SKM-1 treated with dmso at 0.1 percent for 144 hours (cell line): Measurements from ENCODE around the gene IPMK.
"Not testable (repeated sequence)": the region's sequence is repeated elsewhere in the genome, so short reads cannot be mapped to it uniquely, and the experiment has no call there.

Experiments
- DNase-seq: peaks from one replicate; lab custom pipeline; 2025; ENCODE audit not compliant: unreplicated experiment; lab: John Stamatoyannopoulos, UW

IPMK gene

DNA sequence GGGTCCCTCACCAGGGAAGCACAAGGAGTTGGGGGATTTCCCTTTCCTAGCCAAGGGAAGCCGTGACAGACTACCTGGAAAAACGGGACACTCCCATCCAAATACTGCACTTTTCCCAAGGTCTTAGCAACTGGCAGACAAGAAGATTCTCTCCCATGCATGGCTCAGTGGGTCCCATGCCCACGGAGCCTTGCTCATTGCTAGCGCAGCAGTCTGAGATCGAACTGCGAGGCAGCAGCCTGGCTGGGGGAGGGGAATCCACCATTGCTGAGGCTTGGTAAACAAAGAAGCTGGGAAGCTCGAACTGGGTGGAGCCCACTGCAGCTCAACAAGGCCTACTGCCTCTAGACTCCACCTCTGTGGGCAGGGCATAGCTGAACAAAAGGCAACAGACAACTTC, 37.8 kb downstream of the IPMK start:
- DNase-seq = not testable (repeated sequence)

DNA sequence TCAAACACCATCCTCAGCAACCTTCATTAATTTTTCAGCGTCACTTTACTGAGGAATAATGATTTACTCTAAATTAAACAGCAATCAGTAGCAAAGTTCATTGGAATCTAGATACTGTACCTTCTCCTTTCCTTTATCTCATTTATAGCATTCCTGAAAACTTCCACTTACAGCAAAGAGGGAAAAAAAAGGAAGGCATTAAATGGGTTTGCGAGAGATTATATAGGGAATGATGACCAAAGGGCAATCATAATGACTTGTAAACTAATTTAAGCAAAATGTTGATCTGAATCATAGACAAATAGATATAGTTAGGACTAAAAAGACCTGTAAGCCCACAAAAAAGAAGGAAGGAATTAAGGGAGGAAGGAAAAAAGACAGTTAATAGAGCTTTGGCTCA, 42.0 kb downstream of the IPMK start:
- no peak for DNase-seq

DNA sequence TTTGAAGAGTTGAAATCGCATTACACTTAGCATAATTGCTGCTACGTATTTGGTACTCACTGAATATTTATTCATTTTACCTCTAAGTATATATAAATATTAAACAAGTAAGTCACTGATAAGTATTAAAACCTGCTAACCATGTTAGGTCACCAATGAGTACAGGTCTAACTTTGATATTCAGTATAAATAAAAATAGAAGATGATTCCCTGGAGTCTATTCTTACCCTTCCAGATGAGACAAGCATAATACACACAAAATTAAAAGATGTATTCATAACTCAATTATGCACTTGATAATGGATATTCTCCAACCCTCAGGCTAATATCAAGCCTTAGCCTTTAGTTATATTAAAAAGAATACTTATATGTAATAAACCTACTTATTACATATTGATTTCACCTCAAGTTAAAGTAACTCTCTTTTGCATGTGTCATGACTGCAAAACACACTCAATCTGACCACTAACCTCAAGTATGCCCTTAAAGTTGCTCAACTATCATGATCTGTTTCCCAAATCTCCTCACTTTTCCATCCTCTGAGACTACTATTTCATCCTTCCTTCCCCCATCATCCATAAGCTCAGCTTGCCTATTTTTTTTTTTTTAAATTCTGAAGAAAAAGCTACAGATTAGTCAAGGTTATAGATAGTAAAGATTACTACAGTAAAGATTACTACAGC, 46.8 kb downstream of the IPMK start:
- DNase-seq = no peak

DNA sequence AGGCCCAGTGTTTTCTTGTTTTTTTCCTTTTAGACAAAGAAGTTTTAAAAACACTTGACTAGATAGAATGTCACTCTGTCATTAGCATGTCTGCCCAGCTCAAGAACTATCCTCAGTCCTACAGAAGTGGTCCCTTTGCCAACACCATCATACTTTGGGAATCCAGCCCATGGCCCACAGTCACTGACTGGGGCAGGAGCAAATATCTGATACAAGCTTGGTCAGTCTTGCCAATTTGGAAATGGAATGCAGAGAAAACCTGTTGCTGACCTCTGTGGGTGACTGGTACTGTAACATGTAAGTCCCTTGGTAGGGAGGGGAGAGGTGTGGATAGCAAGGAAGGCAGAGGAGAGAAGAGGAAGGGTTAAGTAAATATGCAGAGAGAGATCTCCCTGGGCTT, 47.8 kb downstream of the IPMK start:
- no peak for DNase-seq

DNA sequence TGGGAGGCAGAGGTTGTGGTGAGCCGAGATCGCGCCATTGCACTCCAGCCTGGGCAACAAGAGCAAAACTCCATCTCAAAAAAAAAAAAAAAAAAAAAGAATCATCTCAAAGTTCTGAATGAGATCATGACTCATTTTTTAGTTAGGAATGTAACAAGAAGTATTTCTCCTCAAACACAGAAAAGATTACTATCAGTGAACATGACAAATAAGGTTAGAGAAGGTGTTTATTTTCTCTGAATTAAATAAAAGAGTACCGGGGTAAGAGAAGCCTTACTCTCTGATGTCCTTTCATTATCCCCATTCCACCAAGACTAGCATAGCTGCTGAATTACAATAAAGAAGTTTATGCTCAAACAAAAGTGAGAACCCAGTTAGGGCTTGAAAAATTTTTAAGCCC, 50.1 kb downstream of the IPMK start:
- DNase-seq = no peak

- no peak for DNase-seq
Observed at GRCh38 chr10:58212622-58213021, 55.1 kb downstream of the IPMK start.

GRCh38 chr10:58210160-58210559, 57.5 kb downstream of the IPMK start:
- no peak for DNase-seq

DNA sequence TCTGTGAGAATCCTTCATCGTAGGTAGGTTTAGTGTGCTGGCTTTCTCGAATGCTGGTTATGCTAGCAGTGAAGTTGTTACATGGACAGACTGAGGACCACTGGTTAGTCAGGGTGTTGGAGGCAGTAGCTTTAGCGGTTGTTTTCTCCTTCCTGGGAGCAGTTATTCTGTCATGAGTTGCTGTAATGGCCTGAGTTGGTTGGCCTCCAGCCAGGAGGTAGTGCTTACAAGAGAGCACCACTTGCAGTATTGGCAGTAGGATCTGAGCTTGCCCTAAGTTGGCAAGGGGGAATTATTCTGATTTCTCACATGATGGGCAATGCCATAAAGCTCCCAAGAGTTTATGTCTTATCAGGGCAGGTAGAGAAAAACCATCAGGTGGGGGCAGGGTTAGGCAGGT, 58.0 kb downstream of the IPMK start:
- no peak for DNase-seq

- no peak for DNase-seq
Observed at GRCh38 chr10:58206251-58206650, 61.4 kb downstream of the IPMK start.

DNA sequence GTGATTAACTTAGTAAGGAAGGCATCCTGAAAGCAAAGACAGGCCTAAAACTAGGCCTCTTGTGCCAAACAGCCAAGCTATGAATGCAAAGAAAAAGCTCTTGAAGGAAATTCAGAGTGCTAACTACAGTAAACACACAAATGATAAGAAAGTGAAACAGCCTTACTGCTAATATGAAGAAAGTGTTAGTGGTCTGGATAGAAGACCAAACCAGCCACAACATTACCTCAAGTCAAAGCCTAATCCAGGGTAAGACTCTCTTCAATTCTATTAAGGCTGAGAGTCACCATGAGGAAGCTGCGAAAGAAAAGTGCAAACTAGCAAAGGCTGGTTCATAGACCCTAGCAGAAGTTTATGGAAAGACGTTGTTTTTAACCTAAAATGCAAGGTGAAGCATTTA, 66.0 kb downstream of the IPMK start:
- no peak for DNase-seq

DNA sequence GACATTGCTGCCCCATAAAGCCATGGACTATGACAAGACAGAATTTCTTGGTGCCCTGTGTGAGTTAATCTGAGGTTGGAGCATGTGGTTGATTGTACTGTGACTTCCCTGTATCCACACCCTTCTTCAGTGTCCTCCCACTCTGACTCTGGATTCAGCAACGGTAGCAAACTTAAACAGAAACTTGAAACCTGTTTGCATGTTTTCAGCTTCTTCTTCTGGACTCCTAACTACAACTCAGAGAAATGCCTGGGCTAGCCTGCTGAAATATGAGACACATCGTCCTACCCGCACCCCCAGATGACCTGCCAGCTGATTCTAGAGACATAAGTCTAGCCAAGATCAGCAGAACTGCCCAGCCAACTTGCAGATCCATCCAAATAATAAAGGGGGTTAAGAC, 78.4 kb downstream of the IPMK start:
- DNase-seq = no peak

- DNase-seq = no peak
Observed at GRCh38 chr10:58184120-58184670, 83.5 kb downstream of the IPMK start.

- no peak for DNase-seq
Observed at GRCh38 chr10:58180666-58181065, 87.0 kb downstream of the IPMK start.

GRCh38 chr10:58179238-58179637, 88.5 kb downstream of the IPMK start:
- no peak for DNase-seq

- no peak for DNase-seq
Observed at GRCh38 chr10:58178811-58179210, 88.9 kb downstream of the IPMK start.

GRCh38 chr10:58177362-58177947, 90.2 kb downstream of the IPMK start:
- DNase-seq = peak; percentile 56

DNA sequence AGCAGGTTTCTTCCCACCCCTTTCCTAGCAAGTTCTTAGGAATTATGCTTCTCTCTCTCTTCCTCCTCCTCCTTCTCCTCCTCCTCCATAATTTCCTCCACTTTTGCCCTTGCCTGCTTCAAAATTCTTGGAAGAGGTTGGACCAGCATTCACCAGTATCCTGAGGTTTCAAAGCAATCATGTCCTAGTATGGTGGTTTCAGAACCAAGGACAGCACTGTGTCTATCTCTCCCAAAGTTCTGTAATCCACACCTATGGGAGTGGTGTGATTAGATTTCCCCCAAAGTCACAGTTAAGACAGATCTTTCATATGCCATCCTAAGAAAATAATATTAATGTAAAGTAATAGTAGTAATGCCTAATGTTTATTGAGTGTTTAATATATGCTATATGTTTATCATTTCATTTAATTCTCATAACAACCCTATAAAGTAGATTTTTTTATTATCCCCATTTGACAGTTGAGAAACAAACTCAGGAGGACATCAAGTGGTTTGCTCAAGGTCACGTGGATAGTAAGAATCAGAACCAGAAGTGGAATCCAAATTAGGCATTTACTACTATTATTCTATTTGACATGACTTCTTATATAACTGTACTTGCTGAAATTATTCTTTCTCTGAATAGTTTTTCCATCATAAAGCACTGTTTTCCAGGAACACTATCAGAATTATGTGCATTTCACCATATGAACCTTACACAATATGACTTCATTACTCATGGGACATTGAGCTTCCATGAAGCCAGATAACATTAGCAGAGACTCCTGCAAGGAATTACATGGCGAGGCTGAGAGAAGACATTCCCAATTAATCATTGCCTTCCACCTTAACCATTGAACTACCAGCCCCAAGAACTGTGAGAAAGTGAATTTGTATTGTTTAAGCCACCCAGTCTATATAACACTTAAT, 91.4 kb downstream of the IPMK start:
- no peak for DNase-seq

- no peak for DNase-seq
Observed at GRCh38 chr10:58174831-58175230, 92.9 kb downstream of the IPMK start.

DNA sequence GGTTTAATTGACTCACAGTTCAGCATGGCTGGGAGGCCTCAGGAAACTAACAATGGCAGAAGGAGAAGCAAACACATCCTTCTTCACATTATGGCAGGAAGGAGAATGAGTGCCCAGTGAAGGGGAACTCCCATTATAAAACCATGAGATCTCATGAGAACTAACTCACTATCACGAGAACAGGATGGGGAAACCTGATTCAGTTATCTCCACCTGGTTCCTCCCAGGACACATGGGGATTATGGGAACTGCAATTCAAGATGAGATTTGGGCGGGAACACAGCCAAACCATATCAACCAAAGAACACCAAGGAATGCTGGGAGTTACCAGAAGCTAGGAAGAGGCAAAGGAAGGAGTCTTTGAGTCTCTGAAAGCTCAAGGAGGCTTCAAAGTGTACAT, 94.3 kb downstream of the IPMK start:
- DNase-seq = no peak

GRCh38 chr10:58171146-58171545, 96.5 kb downstream of the IPMK start:
- no peak for DNase-seq

DNA sequence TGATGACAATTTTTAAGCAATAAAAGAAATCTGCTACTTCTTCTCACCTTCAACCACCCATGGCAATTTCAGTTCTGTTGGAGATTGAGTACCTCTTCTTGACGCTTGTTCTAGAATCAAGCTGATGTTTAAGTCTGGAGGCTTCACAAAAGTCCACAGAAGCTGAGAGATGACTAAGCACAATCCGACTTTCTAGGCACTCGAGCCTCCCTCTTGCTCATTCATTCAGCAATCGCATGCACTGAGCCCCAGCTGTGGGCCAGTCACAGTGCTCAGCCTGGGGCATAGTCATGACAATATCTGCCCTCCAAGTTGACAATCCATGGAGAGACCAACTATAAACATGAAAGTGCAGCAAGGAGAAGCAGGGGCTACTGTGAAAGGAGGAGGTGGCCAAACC, 103.2 kb downstream of the IPMK start:
- DNase-seq = no peak

DNA sequence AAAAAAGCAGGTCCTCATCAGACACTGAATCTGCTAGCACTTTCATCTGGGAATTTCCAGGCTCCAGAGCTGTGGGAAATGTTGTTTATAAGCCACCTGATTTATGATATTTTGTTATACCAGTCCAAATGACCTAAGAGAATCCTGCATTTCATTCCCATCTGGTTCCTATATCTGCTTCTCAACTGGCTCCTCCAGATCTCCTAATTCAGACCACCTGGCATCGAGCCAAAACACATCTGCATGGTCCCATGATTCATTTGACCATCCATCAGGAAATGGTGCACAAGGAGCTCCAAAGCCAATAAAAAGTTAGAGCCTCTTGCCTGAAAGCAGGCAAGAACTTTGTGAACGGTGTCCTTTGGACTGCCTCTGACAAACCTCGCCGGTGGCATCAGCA, 108.9 kb downstream of the IPMK start:
- no peak for DNase-seq
